ENCODE measurements around the gene BPIFB2. TPM values are rescaled to one million over a fixed set of nuclear protein-coding genes. Genes with fewer than 3 reads are reported as not detected.

BPIFB2 gene
- total RNA-seq, 1 donor from 2014 or later = not detected

- H3K4me1 ChIP-seq = no peaks in the 10 kb centered on the region
- intact Hi-C loops (cut with DNase I) = no loop called here
- H3K27ac ChIP-seq = no peak overlapping the region
- TF ChIP-seq CTCF (IDR thresholded peaks at IDR 0.05) = no peak
- H3K36me3 ChIP-seq = no peaks in the 10 kb centered on the region
- ATAC-seq (no peak), DNase-seq (no peak)
- H3K9me3 ChIP-seq = no peaks in the 10 kb centered on the region
- no peaks in the 10 kb centered on the region for H3K27me3 ChIP-seq
- no peak overlapping the region for H3K4me3 ChIP-seq
These were observed 25.1 kb downstream of the BPIFB2 start for GRCh38 chr20:33032555-33032954.

- Histone ChIP-seq H3K4me3 (no peak overlapping the region), H3K9me3 (no peaks in the 10 kb centered on the region), H3K27ac (no peak overlapping the region), H3K36me3 (no peaks in the 10 kb centered on the region), H3K4me1 (no peaks in the 10 kb centered on the region), H3K27me3 (no peaks in the 10 kb centered on the region)
- intact Hi-C loops (cut with DNase I) = no loop called here
- TF ChIP-seq CTCF (IDR thresholded peaks at IDR 0.05) = no peak
- DNase-seq (no peak), ATAC-seq (no peak)
These were observed 25.9 kb downstream of the BPIFB2 start for GRCh38 chr20:33033381-33033780.

- no peak for DNase-seq
- no peak for TF ChIP-seq CTCF (IDR thresholded peaks at IDR 0.05)
- Histone ChIP-seq H3K4me3 (no peak overlapping the region), H3K4me1 (no peaks in the 10 kb centered on the region), H3K27me3 (no peaks in the 10 kb centered on the region), H3K27ac (no peak overlapping the region), H3K36me3 (no peaks in the 10 kb centered on the region), H3K9me3 (no peaks in the 10 kb centered on the region)
- no peak for ATAC-seq
- intact Hi-C loops (cut with DNase I) = no loop called here
These were observed 26.6 kb downstream of the BPIFB2 start for GRCh38 chr20:33034115-33034514.

- Histone ChIP-seq H3K27me3 (no peaks in the 10 kb centered on the region), H3K4me3 (no peak overlapping the region), H3K36me3 (no peaks in the 10 kb centered on the region), H3K27ac (no peak overlapping the region), H3K4me1 (no peaks in the 10 kb centered on the region), H3K9me3 (no peaks in the 10 kb centered on the region)
- ATAC-seq (no peak), DNase-seq (no peak)
- intact Hi-C loops (cut with DNase I) = no loop called here
- TF ChIP-seq CTCF (IDR thresholded peaks at IDR 0.05) = no peak
These were observed 27.5 kb downstream of the BPIFB2 start for GRCh38 chr20:33034901-33035492.

GRCh38 chr20:33037456-33037855, 30.0 kb downstream of the BPIFB2 start:
- Histone ChIP-seq H3K27me3 (no peaks in the 10 kb centered on the region), H3K27ac (no peak overlapping the region), H3K4me3 (no peak overlapping the region), H3K4me1 (no peaks in the 10 kb centered on the region), H3K9me3 (no peaks in the 10 kb centered on the region), H3K36me3 (no peaks in the 10 kb centered on the region)
- TF ChIP-seq CTCF (IDR thresholded peaks at IDR 0.05) = no peak
- intact Hi-C loops (cut with DNase I) = no loop called here
- ATAC-seq = no peak
- no peak for DNase-seq

- Histone ChIP-seq H3K27ac (no peak overlapping the region), H3K36me3 (no peaks in the 10 kb centered on the region), H3K27me3 (no peaks in the 10 kb centered on the region), H3K4me3 (no peak overlapping the region), H3K4me1 (no peaks in the 10 kb centered on the region), H3K9me3 (no peaks in the 10 kb centered on the region)
- intact Hi-C loops (cut with DNase I) = no loop called here
- ATAC-seq (no peak), DNase-seq (no peak)
- no peak for TF ChIP-seq CTCF (IDR thresholded peaks at IDR 0.05)
These were observed 30.7 kb downstream of the BPIFB2 start for GRCh38 chr20:33038243-33038642.
